ENCODE data around the gene KCNRG. TPM values are rescaled to one million over a fixed set of nuclear protein-coding genes. Genes with fewer than 3 reads are reported as not detected.

The KCNRG gene
- total RNA-seq, 1 donor from 2014 or later = 0.69 TPM

- Mint-ChIP-seq H3K27ac (ENCODE audit: unreplicated experiment) (no peak overlapping the region), H3K27me3 (ENCODE audit: unreplicated experiment) (no peaks in the 10 kb centered on the region)
- DNase-seq (ENCODE audit: low spot score) = no peak
Measured at GRCh38 chr13:50070186-50070585, 54.9 kb downstream of the KCNRG start.

More at GRCh38 chr13:50070186-50070585, 54.9 kb downstream of the KCNRG start:
- Mint-ChIP-seq H3K4me3 (ENCODE audit: unreplicated experiment) (no peak overlapping the region), H3K4me1 (ENCODE audit: unreplicated experiment) (no peaks in the 10 kb centered on the region), H3K36me3 (ENCODE audit: low read depth, unreplicated experiment) (no peaks in the 10 kb centered on the region), H3K9me3 (ENCODE audit: unreplicated experiment) (no peaks in the 10 kb centered on the region)
- TF ChIP-seq CTCF (IDR thresholded peaks at IDR 0.05; ENCODE audit: unreplicated experiment) = no peak

Small RNAs within 50 kb of the gene (microRNA-seq; reads per million reads assigned to microRNA genes)
- gene MIR15A (ENCODE audit: unreplicated experiment) (2,678 reads per million, percentile 96 among the genes with 10 or more reads in this experiment), gene MIR16-1 (ENCODE audit: unreplicated experiment) (181 reads per million, percentile 85 among the genes with 10 or more reads in this experiment), gene MIR3613 (ENCODE audit: unreplicated experiment) (39.5 reads per million, percentile 74 among the genes with 10 or more reads in this experiment)

Other genes starting within 250 kb of the KCNRG start
- 50.3 TPM for gene KPNA3, start 222.8 kb upstream of the KCNRG start, total RNA-seq (ENCODE audit: unreplicated experiment)
- 4.6 TPM for gene SPRYD7, start 79.1 kb upstream of the KCNRG start, total RNA-seq (ENCODE audit: unreplicated experiment)
- 34.9 TPM for gene TRIM13, start 18.4 kb upstream of the KCNRG start, total RNA-seq (ENCODE audit: unreplicated experiment)